H1 (cell line): ENCODE measurements around the gene PRRC1. TPM values are rescaled to one million over a fixed set of nuclear protein-coding genes. Genes with fewer than 3 reads are reported as not detected.

ENCODE experiments used
- CTCF ChIA-PET: fragments of 300-600 bp; sonication (Branson Sonifier 250); formaldehyde crosslinking; loops from one replicate; lab custom pipeline; 2021; ENCODE audit not compliant: partially characterized antibody; lab: Charles Lee
- POLR2A ChIA-PET: fragments of 300-600 bp; sonication (Branson Sonifier 250); formaldehyde crosslinking; loops from one replicate; lab custom pipeline; 2021; ENCODE audit warnings: inconsistent platforms; ENCODE audit not compliant: partially characterized antibody; lab: Charles Lee
- DNase-seq, 2 experiments: peaks; one replicate each; pipeline versions ENCODE4 v3.0.0 to v3.0.0-alpha.2; 2010 to 2022; ENCODE audit warnings: low spot score in 2 of 2, low read depth in 1 of 2, mixed read lengths in 1 of 2
- FAIRE-seq: peaks from 2 replicates; lab custom pipeline; 2011; peaks lifted over from hg19 to GRCh38; lab: Jason Lieb, UNC
- H2AFZ ChIP-seq: 2 replicates; pipeline ENCODE4 v1.8.1; 2012; ENCODE audit warnings: low read length, inconsistent platforms
- H2AK5ac ChIP-seq: 2 replicates; pipeline ENCODE4 v1.6.1; 2013; ENCODE audit warnings: low read depth, low read length
- H2BK120ac ChIP-seq: replicated peaks from 2 replicates; pipeline ENCODE3; 2013; ENCODE audit warnings: low read depth, low read length, inconsistent platforms
- H2BK12ac ChIP-seq: 2 replicates; pipeline ENCODE4 v1.6.1; 2013; ENCODE audit warnings: low read depth, low read length
- H2BK15ac ChIP-seq: 2 replicates; pipeline ENCODE4 v1.6.1; 2013; ENCODE audit warnings: low read length
- H2BK20ac ChIP-seq: 2 replicates; pipeline ENCODE4 v1.6.1; 2013; ENCODE audit warnings: low read length
- H2BK5ac ChIP-seq: 2 replicates; pipeline ENCODE4 v1.6.1; 2013; ENCODE audit warnings: low read depth, low read length
- H3K14ac ChIP-seq: 2 replicates; pipeline ENCODE4 v1.6.1; 2013; ENCODE audit warnings: inconsistent platforms; ENCODE audit not compliant: insufficient read length
- H3K18ac ChIP-seq: 2 replicates; pipeline ENCODE4 v1.6.1; 2013; ENCODE audit warnings: low read length; ENCODE audit errors: extremely low read depth
- H3K23ac ChIP-seq: 2 replicates; pipeline ENCODE4 v1.6.1; 2013; ENCODE audit warnings: inconsistent platforms; ENCODE audit not compliant: insufficient read length
- H3K23me2 ChIP-seq: 2 replicates; pipeline ENCODE4 v1.6.1; 2013; ENCODE audit warnings: low read depth, low read length
- H3K27ac ChIP-seq: 2 replicates; pipeline ENCODE4 v1.6.1; 2011; ENCODE audit warnings: low read depth, low read length, inconsistent platforms
- H3K27me3 ChIP-seq, 4 experiments: replicated peaks in 1 of 4; 1 replicate in 1 of 4; 2 replicates in 3 of 4; pipeline versions ENCODE4 v1.6.1 to v1.8.1; 2011 to 2013; ENCODE audit warnings: low read length in 3 of 4, mild to moderate bottlenecking in 3 of 4, inconsistent platforms in 2 of 4, mixed read lengths in 2 of 4, moderate library complexity in 1 of 4; ENCODE audit not compliant: control insufficient read depth in 3 of 4, insufficient read depth in 3 of 4; ENCODE audit errors: extremely low read depth in 1 of 4
- H3K36me3 ChIP-seq, 4 experiments: 2 replicates each; pipeline versions ENCODE4 v1.6.1 to v1.8.1; 2011 to 2013; ENCODE audit warnings: mild to moderate bottlenecking in 4 of 4, low read length in 3 of 4, moderate library complexity in 2 of 4, control low read depth in 1 of 4, inconsistent platforms in 1 of 4; ENCODE audit not compliant: insufficient read depth in 4 of 4, control insufficient read depth in 2 of 4
- H3K4ac ChIP-seq: replicated peaks from 2 replicates; pipeline ENCODE3; 2013; ENCODE audit warnings: low read length, low read depth, mixed read lengths, inconsistent platforms; ENCODE audit not compliant: insufficient read length
- H3K4me1 ChIP-seq, 4 experiments: replicated peaks in 1 of 4; 1 replicate in 1 of 4; 2 replicates in 3 of 4; pipeline versions ENCODE4 v1.6.1 to v1.8.1; 2011 to 2013; ENCODE audit warnings: low read length in 3 of 4, inconsistent platforms in 2 of 4, mixed read lengths in 1 of 4; ENCODE audit not compliant: insufficient read depth in 4 of 4, control insufficient read depth in 3 of 4
- H3K4me2 ChIP-seq, 2 experiments: 2 replicates each; pipeline versions ENCODE4 v1.6.1 to v1.8.1; 2011 to 2013; ENCODE audit warnings: low read depth in 2 of 2, low read length in 2 of 2, control low read depth in 1 of 2, inconsistent platforms in 1 of 2, mild to moderate bottlenecking in 1 of 2; ENCODE audit not compliant: insufficient read depth in 1 of 2
- H3K4me3 ChIP-seq, 4 experiments: fragments of 200-600, 300-600 bp in 1 of 4; sonication (generic), shearing (Covaris generic), sonication (Bioruptor Twin) in 1 of 4; 2 replicates each; pipeline versions ENCODE4 v1.5.1 to v1.8.1; 2011 to 2016; ENCODE audit warnings: low read length in 4 of 4, low read depth in 3 of 4, control low read depth in 2 of 4, inconsistent platforms in 2 of 4, mild to moderate bottlenecking in 2 of 4, mixed read lengths in 1 of 4, moderate library complexity in 1 of 4; ENCODE audit not compliant: insufficient read depth in 2 of 4; ENCODE audit errors: extremely low read depth in 1 of 4
- H3K56ac ChIP-seq: replicated peaks from 2 replicates; pipeline ENCODE3; 2013; ENCODE audit warnings: low read depth, mild to moderate bottlenecking, mixed read lengths, low read length, inconsistent platforms; ENCODE audit not compliant: insufficient read length
- H3K79me1 ChIP-seq: 2 replicates; pipeline ENCODE4 v1.6.1; 2013; ENCODE audit warnings: low read depth, low read length, control low read depth
- H3K79me2 ChIP-seq, 2 experiments: 2 replicates each; pipeline versions ENCODE4 v1.6.1 to v1.8.1; 2012 to 2013; ENCODE audit warnings: low read length in 2 of 2, mild to moderate bottlenecking in 2 of 2, inconsistent platforms in 1 of 2; ENCODE audit not compliant: insufficient read depth in 2 of 2, control insufficient read depth in 1 of 2
- H3K9ac ChIP-seq, 4 experiments: replicated peaks in 1 of 4; 1 replicate in 1 of 4; 2 replicates in 3 of 4; pipeline versions ENCODE4 v1.6.1 to v1.8.1; 2011 to 2013; ENCODE audit warnings: low read depth in 3 of 4, low read length in 3 of 4, control low read depth in 2 of 4, mild to moderate bottlenecking in 2 of 4, moderate library complexity in 2 of 4, inconsistent platforms in 1 of 4; ENCODE audit errors: extremely low read depth in 1 of 4
- H3K9me3 ChIP-seq, 2 experiments: 2 replicates each; pipeline versions ENCODE4 v1.6.1 to v1.8.1; 2012 to 2013; ENCODE audit warnings: mild to moderate bottlenecking in 2 of 2, moderate library complexity in 2 of 2, control low read depth in 1 of 2, inconsistent platforms in 1 of 2, low read depth in 1 of 2, low read length in 1 of 2, mixed read lengths in 1 of 2; ENCODE audit not compliant: insufficient read depth in 2 of 2
- H4K20me1 ChIP-seq, 2 experiments: replicated peaks in 1 of 2; 2 replicates each; pipeline versions ENCODE3 to v1.8.1; 2011 to 2013; ENCODE audit warnings: inconsistent platforms in 2 of 2, low read length in 2 of 2, mild to moderate bottlenecking in 1 of 2; ENCODE audit not compliant: insufficient read depth in 2 of 2, control insufficient read depth in 1 of 2
- H4K5ac ChIP-seq: 2 replicates; pipeline ENCODE4 v1.6.1; 2013; ENCODE audit warnings: low read length, low read depth, mixed read lengths, inconsistent platforms; ENCODE audit not compliant: insufficient read length
- H4K8ac ChIP-seq: 2 replicates; pipeline ENCODE4 v1.8.0; 2013; ENCODE audit warnings: mild to moderate bottlenecking, moderate library complexity, low read length, inconsistent platforms; ENCODE audit not compliant: insufficient read depth; ENCODE audit errors: extremely low read depth
- H4K91ac ChIP-seq: replicated peaks from 2 replicates; pipeline ENCODE3; 2013; ENCODE audit warnings: low read length, mixed read lengths, inconsistent platforms; ENCODE audit not compliant: insufficient read length
- ATF2 ChIP-seq: IDR thresholded peaks from 2 replicates; pipeline ENCODE4 v1.6.1; 2012; ENCODE audit warnings: low read length, inconsistent platforms
- CREB1 ChIP-seq: IDR thresholded peaks from 2 replicates; pipeline ENCODE4 v1.6.1; 2012; ENCODE audit warnings: inconsistent platforms
- GABPA ChIP-seq: IDR thresholded peaks from 2 replicates; pipeline ENCODE4 v1.6.1; 2011; ENCODE audit warnings: mild to moderate bottlenecking, low read length, moderate library complexity, borderline replicate concordance; ENCODE audit not compliant: insufficient read depth
- JUN ChIP-seq: IDR thresholded peaks from 2 replicates; pipeline ENCODE4 v1.6.1; 2011; ENCODE audit warnings: low read depth, mild to moderate bottlenecking, improper control_type of control experiment, low read length
- JUND ChIP-seq: IDR thresholded peaks from 2 replicates; pipeline ENCODE4 v1.6.1; 2011; ENCODE audit warnings: mild to moderate bottlenecking, improper control_type of control experiment, low read length
- KDM1A ChIP-seq: fragments of 200-600, 300-600 bp; sonication (generic); IDR thresholded peaks from 2 replicates; pipeline ENCODE4 v1.7.1; 2016; ENCODE audit warnings: mild to moderate bottlenecking, low read length, borderline replicate concordance
- NANOG ChIP-seq: IDR thresholded peaks from 2 replicates; pipeline ENCODE4 v1.6.1; 2011; ENCODE audit warnings: low read length, low read depth, mild to moderate bottlenecking, inconsistent platforms; ENCODE audit not compliant: insufficient read depth, poor library complexity, severe bottlenecking
- POU5F1 ChIP-seq: IDR thresholded peaks from 2 replicates; pipeline ENCODE4 v1.6.1; 2011; ENCODE audit warnings: low read depth, mild to moderate bottlenecking, low read length, moderate library complexity
- RNF2 ChIP-seq: fragments of 200-900, 300-1000 bp; sonication (generic); IDR thresholded peaks from 2 replicates; pipeline ENCODE4 v1.7.1; 2016; ENCODE audit warnings: borderline replicate concordance, low read depth, mild to moderate bottlenecking, antibody characterized with exemption, low read length; ENCODE audit not compliant: poor library complexity, severe bottlenecking; ENCODE audit errors: missing control alignments
- SIN3A ChIP-seq, 2 experiments: IDR thresholded peaks in 1 of 2; conservative IDR thresholded peaks in 1 of 2; 2 replicates each; pipeline ENCODE4 v1.6.1; 2011 to 2012; ENCODE audit warnings: low read length in 2 of 2, improper control_type of control experiment in 1 of 2, low read depth in 1 of 2, mild to moderate bottlenecking in 1 of 2
- WGBS, 2 experiments: shearing (Covaris generic) in 1 of 2; methylation state at CpG; one replicate each; pipeline versions ENCODE4 v1.1.6 to v1.1.7; 2013 to 2015; ENCODE audit warnings: low lambda C conversion rate in 2 of 2, mixed read lengths in 2 of 2, inconsistent platforms in 1 of 2, low coverage in 1 of 2, missing lambda C conversion rate in 1 of 2; ENCODE audit not compliant: insufficient replicate concordance in 2 of 2, insufficient coverage in 1 of 2, insufficient read length in 1 of 2; ENCODE audit errors: extremely low coverage in 1 of 2, missing lambda C conversion rate in 1 of 2; 5-methylcytosine and 5-hydroxymethylcytosine counted together
- polyA plus RNA-seq, 7 experiments: library from polyadenylated mRNA; depleted of rRNA in 3 of 7; stranded (reverse) in 5 of 7; unstranded in 2 of 7; fragments of >200 nt in 5 of 7; fragments of 200-250 nt in 2 of 7; gene quantifications; 1 replicate in 5 of 7; 2 replicates in 1 of 7; 4 replicates in 1 of 7; pipeline versions ENCODE4 v1.2.1 to v1.2.3, GENCODE V29; 2011 to 2013; ENCODE audit warnings: missing spikeins in 2 of 7, mixed read lengths in 2 of 7
- total RNA-seq: library from RNA; stranded (reverse); fragmentation: NEBNext Ultra II Directional; extraction: Animal tissue kit (Norgen Biotek cat#: 25700); gene quantifications from 2 replicates; pipeline ENCODE4 v1.2.1, GENCODE V29; 2021

Gene PRRC1
- total and polyA plus RNA-seq, 2 of the 8 experiments (the other 6 are each of a cell fraction or from before 2014, with no cell fraction given): 54.6 to 78.6 TPM

- CTCF ChIA-PET: interaction anchor here (1.3 to 1.8 kb wide), 4 partner anchors 9 to 292 kb away, joined by 3 to 8 read pairs (median 4); no protein-coding TSS in a partner anchor
- POLR2A ChIA-PET: no interaction called here
- no peak overlapping the region for H2AFZ ChIP-seq
- TF ChIP-seq RNF2 (no peak), KDM1A (no peak), POU5F1 (no peak), SIN3A (conservative IDR thresholded peaks at IDR 0.05 in 1 of 2, IDR thresholded peaks at IDR 0.05 in 1 of 2; ENCODE audit: low read depth in 1 of 2, low read length in 2 of 2) (no peak), ATF2 (no peak), GABPA (no peak), JUN (no peak), JUND (no peak), NANOG (no peak), CREB1 (no peak)
Measured at GRCh38 chr5:127586066-127586770, 68.8 kb downstream of the PRRC1 start.

More at GRCh38 chr5:127586066-127586770, 68.8 kb downstream of the PRRC1 start:
- H3K4me3 ChIP-seq: no peak overlapping the region
- H4K91ac ChIP-seq: no peak overlapping the region
- no peaks in the 10 kb centered on the region for H3K36me3 ChIP-seq
- H3K23ac ChIP-seq: no peak overlapping the region
- H3K9ac ChIP-seq: no peak overlapping the region
- H3K4me2 ChIP-seq: no peak overlapping the region
- H2BK5ac ChIP-seq: no peak overlapping the region
- H3K4ac ChIP-seq: no peak overlapping the region
- no peak overlapping the region for H2BK12ac ChIP-seq
- H3K56ac ChIP-seq: no peak overlapping the region
- no peaks in the 10 kb centered on the region; the same call in 1 of the 2 replicates for H3K23me2 ChIP-seq
- no peak overlapping the region for H4K8ac ChIP-seq
- DNase-seq: no peak
- H2BK20ac ChIP-seq: no peak overlapping the region
- no peak overlapping the region for H2BK15ac ChIP-seq
- no peaks in the 10 kb centered on the region for H3K79me2 ChIP-seq
- H3K14ac ChIP-seq: no peak overlapping the region
- FAIRE-seq: no peak
- no peak overlapping the region for H2BK120ac ChIP-seq
- H3K18ac ChIP-seq: no peak overlapping the region
- no peaks in the 10 kb centered on the region for H3K79me1 ChIP-seq
- no peaks in the 10 kb centered on the region for H3K27me3 ChIP-seq
- H3K27ac ChIP-seq: no peak overlapping the region
- 78% methylated on average over 5 of the region's 5 CpGs; no CpG with 5 or more reads in 1 of the 2 experiments for WGBS, 2 experiments
- no peak overlapping the region for H4K5ac ChIP-seq
- H3K4me1 ChIP-seq: peaks cover 3 to 13% (median 5%) of the 10 kb centered on the region in 4 experiments; a peak in 6 of 7 replicates
- H4K20me1 ChIP-seq: no peaks in the 10 kb centered on the region
- no peak overlapping the region for H2AK5ac ChIP-seq
- no peaks in the 10 kb centered on the region for H3K9me3 ChIP-seq
